Sciatic nerve (tissue), 2 donors: ENCODE measurements around the gene MTO1. TPM values are rescaled to one million over a fixed set of nuclear protein-coding genes. Genes with fewer than 3 reads are reported as not detected.
"Not testable (repeated sequence)": the region's sequence is repeated elsewhere in the genome, so short reads cannot be mapped to it uniquely, and the experiment has no call there.

Source experiments
- ATAC-seq: fragments of 200-7000 bp; cut with Tn5 transposase; one replicate; pipeline ENCODE4 v1.9.1; 2020; ENCODE audit warnings: mild to moderate bottlenecking, moderate library complexity
- DNase-seq: peaks from one replicate; pipeline ENCODE4 v3.0.0-alpha.2; 2020; ENCODE audit warnings: low spot score
- intact Hi-C: fragments of 100-400 bp; cut with DNase I; formaldehyde crosslinking; loops from one replicate; pipeline ENCODE4 v1.14.2; 2022
- total RNA-seq: library from RNA; stranded (reverse); fragmentation: NEBNext Ultra II Directional; extraction: Animal tissue kit (Norgen Biotek cat#: 25700); gene quantifications from one replicate; pipeline ENCODE4 v1.2.1, GENCODE V29; 2021
- donor health status: DM: no; HTN: no; CAD: no.
- donor health status: DM: no; HTN: no; CAD: no.

Gene MTO1
- total RNA-seq, 1 donor from 2014 or later = 34.6 TPM

- peak; percentile 100 for DNase-seq
- intact Hi-C loops = loop anchor here (5.0 to 10.0 kb wide), 2 partner anchors 64 to 1204 kb away; no protein-coding TSS in a partner anchor
These were observed 59.3 kb downstream of the MTO1 start, which contains the start of gene EEF1A1 for GRCh38 chr6:73520688-73521350. EEF1A1 (minus strand) TSS chr6:73521032; CDS start chr6:73520026, 1,006 bp downstream.

DNA sequence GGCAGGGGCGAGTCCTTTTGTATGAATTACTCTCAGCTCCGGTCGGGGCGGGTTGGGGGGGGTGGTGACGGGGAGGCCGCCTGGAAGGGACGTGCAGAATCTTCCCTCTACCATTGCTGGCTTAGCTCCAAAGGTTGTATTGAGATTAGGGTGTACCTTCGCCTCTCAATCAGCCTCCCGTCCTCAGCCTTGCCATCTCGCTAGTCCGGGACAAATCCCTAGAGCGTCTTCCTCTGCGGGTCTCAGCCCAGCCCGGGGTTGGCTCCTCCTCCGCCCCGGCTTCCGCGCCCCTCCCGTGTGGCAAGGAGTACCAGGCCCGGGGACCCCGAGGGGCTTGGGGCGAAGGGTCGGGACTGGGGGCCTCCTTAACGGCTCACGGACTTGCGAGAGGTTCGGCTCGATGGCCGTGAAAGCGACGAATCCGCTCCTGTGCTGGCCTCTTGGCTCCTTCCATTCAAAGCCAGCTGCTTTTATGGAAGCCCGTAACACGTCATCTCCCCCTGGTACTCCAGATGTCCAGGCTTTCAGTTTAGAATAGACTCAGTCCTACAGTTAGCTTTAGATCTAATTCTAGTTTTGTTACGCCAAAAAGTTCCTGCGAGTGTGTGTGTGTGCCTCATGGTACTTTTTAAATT, 59.9 kb downstream of the MTO1 start:
- DNase-seq (peak; percentile 86), ATAC-seq (peak; percentile 73)
- intact Hi-C loops = loop anchor here (5.0 to 10.0 kb wide), 2 partner anchors 63 to 1204 kb away; no protein-coding TSS in a partner anchor

More at GRCh38 chr6:73520688-73521350, 59.3 kb downstream of the MTO1 start, which contains the start of gene EEF1A1:
- peak; percentile 97 for ATAC-seq

DNA sequence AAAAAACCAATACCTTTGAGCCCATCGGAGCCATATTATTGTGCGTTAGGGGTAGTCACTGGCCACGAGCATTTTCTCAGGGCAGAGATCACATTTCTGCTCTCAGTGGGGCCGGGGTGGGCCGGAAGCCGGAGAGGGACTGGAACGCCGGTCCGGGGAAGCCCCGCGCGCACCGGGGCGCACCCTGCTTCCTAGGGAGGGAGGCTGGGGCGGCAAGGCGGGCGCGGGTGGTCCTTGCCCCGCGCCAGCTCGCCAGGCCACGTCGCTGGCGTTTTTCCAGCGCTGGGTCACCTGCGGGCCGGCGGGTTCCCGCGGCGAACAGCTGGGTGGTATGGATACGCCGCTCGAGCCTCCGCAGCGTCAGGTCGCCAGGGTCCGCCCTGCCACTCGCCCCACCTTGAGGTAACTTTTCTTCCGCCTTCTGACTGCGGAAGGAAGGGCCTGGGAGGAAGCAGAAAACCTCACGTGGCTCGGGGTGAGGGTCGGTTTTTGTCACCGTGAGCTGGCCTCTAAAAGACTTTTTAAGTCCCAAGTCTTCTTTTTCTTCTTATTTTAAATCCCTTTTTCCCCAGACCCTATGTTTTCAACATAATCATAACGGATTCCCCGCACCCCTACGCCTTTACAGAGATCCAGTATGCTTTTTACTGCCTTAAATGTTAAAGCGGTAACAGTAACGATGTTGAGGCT, 62.0 kb downstream of the MTO1 start:
- DNase-seq (peak; percentile 75), ATAC-seq (no peak)
- intact Hi-C loops = loop anchor here (5.0 to 10.0 kb wide), 2 partner anchors 61 to 1206 kb away; no protein-coding TSS in a partner anchor

- intact Hi-C loops = loop anchor here (10.0 kb wide), 1 partner anchor 59 kb away; no protein-coding TSS in a partner anchor
- ATAC-seq (no peak), DNase-seq (no peak)
These were observed 64.2 kb downstream of the MTO1 start for GRCh38 chr6:73525546-73526330.

DNA sequence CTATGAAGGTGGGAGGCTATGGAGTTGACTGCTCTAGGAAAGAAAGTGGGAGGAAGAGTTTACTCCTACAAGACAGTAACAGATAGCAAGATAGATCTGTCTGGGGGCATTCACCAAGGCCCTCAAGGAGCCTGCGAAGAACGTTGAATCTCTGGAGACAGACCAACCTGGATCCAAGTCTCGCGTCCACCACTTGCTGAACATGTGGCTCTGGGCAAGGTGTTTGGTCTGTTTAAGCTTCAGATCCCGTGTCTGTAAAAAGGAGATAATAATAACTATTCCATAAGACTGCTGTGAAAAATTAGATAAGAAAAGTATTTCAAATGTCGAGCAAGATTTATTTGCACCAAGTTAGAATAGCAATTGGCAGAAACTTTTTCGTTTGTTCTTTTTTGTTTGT, 67.4 kb downstream of the MTO1 start:
- intact Hi-C loops = loop anchor here (10.0 kb wide), 1 partner anchor 56 kb away; no protein-coding TSS in a partner anchor
- DNase-seq (no peak), ATAC-seq (no peak)

GRCh38 chr6:73532293-73532692, 70.8 kb downstream of the MTO1 start:
- ATAC-seq (no peak), DNase-seq (no peak)
- intact Hi-C loops = no loop called here

- ATAC-seq (no peak), DNase-seq (no peak)
- intact Hi-C loops = no loop called here
These were observed 73.1 kb downstream of the MTO1 start for GRCh38 chr6:73534628-73535027.

- intact Hi-C loops = no loop called here
- DNase-seq (no peak), ATAC-seq (no peak)
These were observed 76.1 kb downstream of the MTO1 start for GRCh38 chr6:73537677-73538076.

- DNase-seq (no peak), ATAC-seq (no peak)
- intact Hi-C loops = no loop called here
These were observed 76.7 kb downstream of the MTO1 start for GRCh38 chr6:73538116-73538779.

GRCh38 chr6:73542481-73542880, 80.9 kb downstream of the MTO1 start:
- DNase-seq, intact Hi-C loops, ATAC-seq: not testable (repeated sequence)

- intact Hi-C loops = no loop called here
- ATAC-seq (no peak), DNase-seq (no peak)
These were observed 81.4 kb downstream of the MTO1 start for GRCh38 chr6:73542891-73543290.

GRCh38 chr6:73547036-73547435, 85.5 kb downstream of the MTO1 start:
- intact Hi-C loops = no loop called here
- ATAC-seq = no peak

GRCh38 chr6:73548458-73549446, 87.2 kb downstream of the MTO1 start:
- ATAC-seq (no peak), DNase-seq (peak; percentile 28)
- intact Hi-C loops = no loop called here

More at GRCh38 chr6:73547036-73547435, 85.5 kb downstream of the MTO1 start:
- DNase-seq = no peak

DNA sequence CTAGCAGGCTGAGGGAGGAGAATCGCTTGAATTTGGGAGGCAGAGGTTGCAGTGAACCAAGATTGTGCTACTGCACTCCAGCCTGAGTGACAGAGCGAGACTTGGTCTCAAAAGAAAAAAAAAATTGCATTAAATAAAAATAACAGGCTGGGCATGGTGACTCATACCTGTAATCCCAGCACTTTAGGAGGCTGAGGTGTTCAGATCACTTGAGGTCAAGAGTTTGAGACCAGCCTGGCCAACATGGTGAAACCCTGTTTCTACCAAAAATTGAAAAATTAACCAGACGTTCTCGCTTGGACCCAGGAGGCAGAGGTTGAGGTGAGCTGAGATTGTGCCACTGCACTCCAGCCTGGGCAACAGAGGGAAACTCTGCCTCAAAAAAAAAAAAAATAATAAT, 89.6 kb downstream of the MTO1 start:
- DNase-seq, intact Hi-C loops, ATAC-seq: not testable (repeated sequence)

- intact Hi-C loops, DNase-seq, ATAC-seq: not testable (repeated sequence)
These were observed 93.9 kb downstream of the MTO1 start for GRCh38 chr6:73555380-73555949.

GRCh38 chr6:73556836-73557235, 95.3 kb downstream of the MTO1 start:
- intact Hi-C loops = no loop called here
- DNase-seq = no peak
- no peak for ATAC-seq
